ENCODE data around the gene PCDHGB2.
A peak's percentile ranks its signal among the peaks of the same experiment; 100 is the strongest.

- TF ChIP-seq EP300 (IDR thresholded peaks at IDR 0.05; ENCODE audit: borderline replicate concordance) (no peak), CEBPB (IDR thresholded peaks at IDR 0.05) (no peak), RAD21 (IDR thresholded peaks at IDR 0.05; ENCODE audit: low read depth) (peak; percentile 46), TAF1 (IDR thresholded peaks at IDR 0.05; ENCODE audit: low read depth) (no peak), FOXM1 (IDR thresholded peaks at IDR 0.05; ENCODE audit: borderline replicate concordance, low read depth) (no peak), YY1 (IDR thresholded peaks at IDR 0.05; ENCODE audit: low read depth) (no peak), EGR1 (IDR thresholded peaks at IDR 0.05) (no peak), CREB1 (IDR thresholded peaks at IDR 0.05; ENCODE audit: low read depth) (no peak)
Observed at GRCh38 chr5:141330299-141331080, 29.3 kb upstream of the PCDHGB2 start, which contains the start of gene PCDHGA1.

All from Ishikawa (cell line).